ENCODE results near the gene LCE2D. TPM values are rescaled to one million over a fixed set of nuclear protein-coding genes. Genes with fewer than 3 reads are reported as not detected.

Gene LCE2D
- not detected in 2 replicates for total RNA-seq

GRCh38 chr1:152663098-152663497, at the start of gene LCE2D:
LCE2D (plus strand) TSS chr1:152663380; CDS start chr1:152664106, 726 bp downstream.

GRCh38 chr1:152613511-152613910, 49.7 kb upstream of the LCE2D start, which contains the start of gene LCE3B:
LCE3B (plus strand) TSS chr1:152613811; CDS start chr1:152613811, 0 bp downstream.

GRCh38 chr1:152622803-152623202, 40.4 kb upstream of the LCE2D start, which contains the start of gene LCE3A:
LCE3A (minus strand) TSS chr1:152623103; CDS start chr1:152623103, 0 bp downstream.

GRCh38 chr1:152674983-152675382, 11.8 kb downstream of the LCE2D start, which contains the start of gene LCE2C:
LCE2C (plus strand) TSS chr1:152675279; CDS start chr1:152676016, 737 bp downstream.

GRCh38 chr1:152685823-152686222, 22.6 kb downstream of the LCE2D start, which contains the start of gene LCE2B:
LCE2B (plus strand) TSS chr1:152686123; CDS start chr1:152686844, 721 bp downstream.

GRCh38 chr1:152697701-152698600, 34.8 kb downstream of the LCE2D start, which contains the start of gene LCE2A:
LCE2A (plus strand) TSS chr1:152698345; CDS start chr1:152698902, 557 bp downstream.

GRCh38 chr1:152707860-152708259, 44.7 kb downstream of the LCE2D start, which contains the start of gene LCE4A:
LCE4A (plus strand) TSS chr1:152708160; CDS start chr1:152709076, 916 bp downstream.

Small RNAs within 50 kb of the gene (small RNA-seq; reads per million reads assigned to genes)
- gene LCE3A, result not detected
- gene LCE3B, result not detected

Other genes with a start within 250 kb of the LCE2D start
- gene CRNN, start 249.1 kb upstream of the LCE2D start, total RNA-seq, result not detected in 2 replicates
- gene LCE5A, start 152.6 kb upstream of the LCE2D start, total RNA-seq, result not detected in 2 replicates
- not detected in 2 replicates for gene CRCT1, start 148.9 kb upstream of the LCE2D start, total RNA-seq
- gene LCE3E, start 96.6 kb upstream of the LCE2D start, total RNA-seq, result not detected in 2 replicates
- gene LCE3D, start 82.9 kb upstream of the LCE2D start, total RNA-seq, result not detected in 2 replicates
- not detected in 2 replicates for gene LCE3C, start 63.1 kb upstream of the LCE2D start, total RNA-seq
- gene LCE3B, start 49.6 kb upstream of the LCE2D start, total RNA-seq, result not detected in 2 replicates
- gene LCE3A, start 40.3 kb upstream of the LCE2D start, total RNA-seq, result not detected in 2 replicates
- not detected in 2 replicates for gene LCE2C, start 11.9 kb downstream of the LCE2D start, total RNA-seq
- not detected in 2 replicates for gene LCE2B, start 22.7 kb downstream of the LCE2D start, total RNA-seq
- gene LCE2A, start 35.0 kb downstream of the LCE2D start, total RNA-seq, result not detected in 2 replicates
- not detected in 2 replicates for gene LCE4A, start 44.8 kb downstream of the LCE2D start, total RNA-seq
- not detected in 2 replicates for gene KPRP, start 94.6 kb downstream of the LCE2D start, total RNA-seq
- gene LCE1F, start 111.8 kb downstream of the LCE2D start, total RNA-seq, result not detected in 2 replicates
- not detected in 2 replicates for gene LCE1E, start 122.9 kb downstream of the LCE2D start, total RNA-seq
- gene LCE1D, start 133.3 kb downstream of the LCE2D start, total RNA-seq, result not detected in 2 replicates
- not detected in 2 replicates for gene LCE1C, start 143.3 kb downstream of the LCE2D start, total RNA-seq
- gene LCE1B, start 148.6 kb downstream of the LCE2D start, total RNA-seq, result not detected in 2 replicates
- gene LCE1A, start 164.1 kb downstream of the LCE2D start, total RNA-seq, result not detected in 2 replicates
- not detected in 2 replicates for gene LCE6A, start 179.5 kb downstream of the LCE2D start, total RNA-seq
- gene LCE7A, start 196.6 kb downstream of the LCE2D start, total RNA-seq, result not detected in 2 replicates
- not detected in 2 replicates for gene SMCP, start 214.9 kb downstream of the LCE2D start, total RNA-seq
- not detected in 2 replicates for gene IVL, start 245.2 kb downstream of the LCE2D start, total RNA-seq

All from vein endothelial cell (primary cell).